Mucosa of gallbladder (tissue), 1 donor: ENCODE measurements around the gene EPB41L1. TPM values are rescaled to one million over a fixed set of nuclear protein-coding genes. Genes with fewer than 3 reads are reported as not detected.

ENCODE experiments used
- DNase-seq: peaks from one replicate; pipeline ENCODE4 v3.0.0-alpha.2; 2020; ENCODE audit warnings: low spot score
- total RNA-seq: library from RNA; stranded (reverse); gene quantifications from one replicate; pipeline ENCODE4 v1.2.1, GENCODE V29; 2021
- donor health status: DM: no; HTN: no; CAD: no.

The EPB41L1 gene
- 136 TPM for total RNA-seq

DNA sequence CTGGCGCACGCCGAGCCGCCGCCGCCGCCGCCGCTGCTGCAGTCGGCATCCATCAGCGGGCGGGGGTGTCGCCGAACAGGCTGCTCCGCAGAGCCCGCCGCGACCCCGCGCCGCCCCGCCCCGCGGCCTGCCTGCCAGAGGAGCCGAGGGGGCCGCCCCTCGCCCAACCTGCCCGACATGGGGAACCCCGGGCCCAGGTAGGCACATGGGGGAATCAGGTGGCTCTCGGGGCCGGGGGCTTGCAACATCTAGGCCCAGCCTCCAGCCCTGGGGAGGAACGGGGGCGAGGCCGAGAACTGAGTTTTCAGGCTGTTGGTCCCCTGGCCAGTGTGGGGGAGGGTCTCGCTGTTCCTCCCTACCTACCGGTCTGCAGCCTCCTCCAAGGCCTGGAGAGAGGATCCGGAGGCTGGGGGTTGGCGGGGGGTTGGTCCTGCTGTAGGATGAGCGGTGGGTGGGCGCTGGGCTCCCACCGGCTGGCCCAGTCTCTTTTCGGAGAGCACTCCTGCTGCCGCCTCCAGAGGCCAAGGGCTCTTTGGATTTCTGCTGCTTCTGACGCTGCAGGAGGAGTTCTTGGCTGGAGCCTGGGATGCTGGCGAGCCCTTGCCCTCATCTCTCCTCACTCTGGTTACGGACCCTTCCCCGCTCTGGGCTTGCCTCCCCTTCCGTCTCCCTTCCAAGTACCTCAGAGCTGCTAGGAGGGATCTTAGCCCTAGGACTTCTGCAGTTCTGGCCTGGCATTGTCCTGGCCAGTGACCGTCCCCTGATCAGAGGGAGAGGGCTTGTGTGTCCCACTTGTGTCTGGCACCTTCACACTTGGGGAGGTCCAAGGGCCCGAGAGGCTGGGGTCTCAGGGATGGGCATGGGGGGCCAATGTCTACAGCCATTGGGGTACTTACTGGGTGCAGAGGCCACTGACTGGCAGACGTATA lies at the start of gene EPB41L1:
TSS of gene EPB41L1 (plus strand) at position 41 of the 929 bp plus-strand sequence. CDS start 19,038 bp downstream, outside the sequence.
- DNase-seq: no peak

DNA sequence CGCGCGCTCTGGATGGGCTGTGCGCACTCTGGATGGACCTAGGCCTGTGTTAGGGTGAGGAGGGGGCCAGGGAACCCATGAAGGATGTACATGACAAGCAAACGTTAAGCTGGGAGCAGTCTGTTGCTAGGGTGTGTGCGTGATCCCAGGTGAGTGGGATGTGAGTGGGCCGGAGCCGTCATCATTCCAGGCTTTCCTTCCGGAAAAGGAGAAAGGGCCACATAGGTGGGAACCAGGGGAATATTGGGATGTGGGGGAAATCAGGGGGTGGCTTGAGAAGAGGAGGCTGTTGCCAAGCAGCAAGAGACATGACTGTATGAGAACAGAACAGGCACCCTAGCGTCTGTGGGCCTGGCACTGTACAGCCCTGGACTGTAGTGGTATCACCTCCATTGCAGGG lies 49.7 kb upstream of the EPB41L1 start:
- DNase-seq: no peak

DNA sequence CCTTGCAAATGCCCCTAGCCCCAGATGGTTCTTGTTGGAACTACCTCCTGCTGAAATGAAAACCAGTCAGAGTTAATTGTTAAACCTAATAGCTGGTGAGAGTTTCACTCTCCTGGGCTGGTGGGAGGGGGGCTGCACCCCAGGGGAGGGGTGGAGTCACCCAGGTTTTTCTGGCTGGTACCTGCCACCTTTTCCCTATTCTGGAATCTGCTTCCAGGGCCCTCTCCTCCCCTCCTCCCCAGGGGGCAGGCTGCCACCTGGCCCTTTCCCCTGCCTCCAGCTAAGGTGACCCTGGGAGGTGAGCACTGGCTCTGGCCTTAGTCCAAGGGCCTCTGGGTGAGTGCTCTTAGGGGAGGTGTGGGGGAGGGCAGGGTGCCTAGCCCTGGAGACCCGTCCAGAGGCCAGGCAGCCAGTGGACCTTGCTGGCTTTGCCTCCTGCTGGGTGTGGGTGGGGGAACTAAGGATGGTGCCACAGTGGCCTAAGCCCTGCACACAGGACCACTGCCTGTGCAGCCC lies 48.8 kb upstream of the EPB41L1 start:
- peak; percentile 55 for DNase-seq

DNA sequence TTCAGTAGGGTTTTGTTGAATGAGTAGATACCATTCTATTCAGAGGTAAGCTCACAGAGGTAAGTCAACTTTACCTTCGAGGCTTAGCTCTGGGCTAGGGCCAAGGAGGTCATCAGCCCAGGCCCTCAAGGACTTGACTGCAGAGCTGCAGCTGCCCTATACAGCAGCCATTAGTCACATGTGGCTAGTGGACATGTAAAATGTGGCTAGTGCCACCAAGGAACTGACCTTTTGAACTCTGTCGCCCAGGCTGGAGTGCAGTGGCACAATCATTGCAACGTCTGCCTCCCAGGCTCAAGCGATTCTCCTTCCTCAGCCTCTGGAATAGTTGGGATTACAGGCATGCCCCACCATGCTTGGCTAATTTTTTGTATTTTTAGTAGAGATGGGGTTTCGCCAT lies 47.9 kb upstream of the EPB41L1 start:
- no peak for DNase-seq

DNA sequence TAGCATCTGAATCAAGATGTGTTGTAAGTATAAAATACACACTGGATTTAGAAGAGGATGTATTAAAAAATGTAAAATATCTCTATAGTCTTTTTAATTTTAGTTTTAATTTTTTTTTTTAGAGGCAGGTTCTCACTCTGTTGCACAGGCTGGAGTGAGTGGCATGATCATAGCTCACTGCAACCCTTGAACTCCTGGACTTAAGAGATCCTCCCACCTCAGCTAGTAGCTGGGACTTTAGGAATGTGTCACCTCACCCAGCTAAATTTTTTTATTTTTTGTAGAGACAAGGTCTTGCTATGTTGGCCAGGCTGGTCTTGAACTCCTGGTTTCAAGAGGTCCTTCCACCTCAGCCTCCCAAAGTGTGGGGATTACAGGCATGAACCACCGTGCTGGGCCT lies 46.7 kb upstream of the EPB41L1 start:
- no peak for DNase-seq

DNA sequence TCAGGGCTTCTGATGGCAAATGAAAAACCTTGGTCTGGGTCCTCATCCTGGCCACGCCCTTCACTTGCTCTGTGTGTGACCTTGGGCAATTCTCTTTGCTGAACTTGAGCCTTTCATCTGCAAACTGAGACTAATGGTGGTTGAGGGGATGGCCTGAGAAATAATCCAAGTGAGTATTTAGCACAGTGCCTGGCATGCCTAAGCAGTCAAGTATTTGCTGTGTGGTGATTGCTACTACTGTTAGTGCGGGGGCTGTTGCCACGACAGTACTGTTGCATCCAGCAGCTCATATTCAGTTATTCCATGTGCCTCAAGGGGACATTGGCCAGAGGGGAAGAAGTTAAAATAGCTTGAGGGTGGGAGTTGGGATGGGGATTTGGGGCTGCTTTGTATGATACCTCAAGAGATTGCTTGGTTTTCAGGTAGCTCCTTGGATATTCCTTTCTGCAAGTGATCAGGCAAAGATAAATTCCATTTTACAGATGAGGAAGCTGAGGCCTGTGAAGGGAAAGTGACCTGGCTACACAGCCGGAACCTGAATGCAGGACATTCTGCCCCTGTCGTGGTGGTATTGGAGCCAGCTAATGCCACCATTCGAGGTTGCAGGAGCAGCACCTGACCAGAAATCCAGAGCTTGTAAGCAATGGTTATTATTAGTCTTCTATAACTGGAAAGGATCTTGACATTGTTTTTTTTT lies 45.1 kb upstream of the EPB41L1 start:
- no peak for DNase-seq

DNA sequence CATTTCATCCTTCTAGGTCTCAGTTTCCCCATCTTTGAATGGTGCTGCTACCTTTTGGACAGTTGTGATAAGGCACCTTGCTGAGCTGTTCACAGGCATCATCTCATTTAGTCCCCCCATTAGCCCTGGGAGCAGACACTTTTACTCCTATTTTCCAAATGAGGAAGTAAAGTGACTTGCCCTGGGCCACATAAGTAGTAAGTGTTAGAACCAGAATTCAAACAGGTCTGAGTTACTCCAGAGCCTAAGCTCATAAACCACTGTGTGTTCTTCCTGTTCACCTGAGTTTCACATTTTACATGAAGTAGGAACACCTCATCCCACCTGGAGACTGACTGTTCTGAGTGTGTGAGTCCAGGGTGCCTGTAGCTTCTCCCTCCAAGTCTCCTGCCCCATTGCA lies 43.5 kb upstream of the EPB41L1 start:
- DNase-seq: no peak

DNA sequence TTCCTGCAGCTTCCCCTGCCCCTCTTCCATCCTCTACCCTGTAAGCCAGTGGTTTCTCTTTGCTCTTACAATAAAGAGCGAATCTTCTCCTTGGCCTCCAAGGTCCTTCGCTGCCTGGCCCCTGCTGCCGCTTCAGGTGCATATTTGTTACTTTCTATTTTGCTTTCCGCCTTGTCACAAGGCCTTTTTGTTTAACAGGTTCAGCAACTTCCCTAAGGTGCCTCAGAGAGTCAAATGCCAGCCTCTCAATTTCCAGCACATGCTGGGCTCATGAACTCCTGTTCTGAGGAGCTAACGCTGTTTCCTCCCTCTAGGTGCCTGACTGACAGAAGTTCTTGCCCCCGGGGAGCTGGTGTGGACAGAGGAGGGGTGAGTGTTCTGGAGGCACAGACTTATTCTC lies 42.4 kb upstream of the EPB41L1 start:
- DNase-seq: peak; percentile 56

DNA sequence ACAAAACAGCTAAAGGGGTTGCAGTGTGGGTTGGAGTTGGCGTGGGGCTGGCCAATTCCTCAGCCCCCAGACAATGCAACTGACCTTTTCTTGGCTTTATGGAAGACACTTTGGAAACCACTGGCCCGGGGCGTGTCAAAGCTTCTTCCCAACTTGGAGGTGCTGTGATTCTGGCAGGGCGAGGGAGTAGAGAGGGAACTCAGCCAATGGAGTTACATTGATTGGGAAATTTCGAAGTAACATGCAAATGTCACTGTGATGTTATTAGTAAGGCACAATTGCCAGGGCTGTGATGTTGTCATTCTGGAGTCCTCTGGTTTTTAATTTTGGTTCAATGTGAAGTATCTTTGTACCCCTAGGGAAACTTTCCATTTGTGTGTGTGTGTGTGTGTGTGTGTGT lies 41.5 kb upstream of the EPB41L1 start:
- no peak for DNase-seq

DNA sequence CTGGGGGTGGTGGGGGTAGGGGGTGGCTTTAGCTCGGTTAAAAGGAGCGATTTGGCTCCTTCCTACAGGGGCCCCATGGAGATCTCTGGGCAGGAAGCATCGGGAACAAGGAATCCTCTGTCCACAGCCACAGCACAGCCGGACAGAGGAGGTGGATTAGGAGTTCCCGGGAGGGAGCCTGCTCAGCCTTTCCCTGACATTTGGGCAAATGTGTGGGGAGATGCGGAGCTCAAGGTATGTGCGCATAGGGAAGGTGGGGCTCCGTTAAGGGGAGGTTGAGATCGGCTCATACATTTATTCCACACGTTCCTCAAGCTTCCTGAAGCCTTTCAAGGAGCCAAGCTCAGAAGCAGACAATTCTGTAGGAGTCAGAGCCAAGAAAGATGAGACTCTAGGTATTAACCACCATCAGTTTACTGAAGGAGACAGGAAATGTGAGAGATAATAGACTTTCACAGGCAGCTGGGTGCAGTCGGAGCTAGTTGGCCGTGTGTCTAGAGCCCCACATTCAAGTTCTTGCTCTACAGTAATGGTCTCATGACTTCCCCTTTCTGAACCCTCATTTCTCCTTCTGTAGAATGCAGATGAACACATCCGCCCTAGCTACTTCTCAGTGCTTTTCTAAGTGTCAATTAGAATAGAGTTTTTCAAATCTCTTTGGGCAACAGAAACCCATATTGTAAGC lies 40.8 kb upstream of the EPB41L1 start:
- DNase-seq: no peak

DNA sequence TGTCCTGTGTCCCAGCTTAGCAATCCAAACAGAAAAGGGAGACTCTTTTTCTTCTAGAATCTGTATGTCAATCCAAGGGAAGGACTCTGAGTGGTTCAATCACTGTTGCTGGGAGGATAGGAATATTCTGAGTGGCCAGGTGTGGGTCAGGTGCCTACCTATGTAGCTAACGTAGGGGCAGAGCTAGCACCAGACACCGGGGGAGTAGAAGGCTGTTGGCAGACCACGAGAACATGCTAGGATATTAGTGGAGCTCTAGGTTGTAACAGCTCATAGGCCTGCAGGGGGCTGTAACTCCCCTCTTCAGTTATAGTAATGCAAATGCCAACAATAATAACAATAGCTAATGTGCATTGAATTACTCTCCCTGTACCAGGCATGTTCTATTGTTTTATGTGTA lies 39.8 kb upstream of the EPB41L1 start:
- no peak for DNase-seq

DNA sequence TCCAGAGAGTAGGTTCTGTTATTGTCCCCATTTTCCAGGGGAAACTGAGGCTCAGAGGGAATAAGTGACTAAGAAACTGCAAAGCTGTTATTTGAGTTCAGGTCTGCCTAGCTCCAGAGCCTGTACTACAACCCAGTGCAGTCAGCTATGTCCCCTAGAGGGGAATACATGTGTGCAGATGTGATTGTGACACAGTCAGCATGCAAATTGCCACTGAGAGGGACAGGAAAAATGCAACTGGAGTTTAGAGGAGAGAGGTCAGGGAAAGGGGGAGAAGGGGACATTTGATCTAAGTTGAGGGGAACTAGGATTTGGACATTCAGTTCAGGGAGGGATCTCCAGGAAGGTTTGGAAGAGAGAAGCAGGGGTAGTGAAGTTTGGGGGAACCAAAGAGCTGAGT lies 38.6 kb upstream of the EPB41L1 start:
- DNase-seq: no peak

DNA sequence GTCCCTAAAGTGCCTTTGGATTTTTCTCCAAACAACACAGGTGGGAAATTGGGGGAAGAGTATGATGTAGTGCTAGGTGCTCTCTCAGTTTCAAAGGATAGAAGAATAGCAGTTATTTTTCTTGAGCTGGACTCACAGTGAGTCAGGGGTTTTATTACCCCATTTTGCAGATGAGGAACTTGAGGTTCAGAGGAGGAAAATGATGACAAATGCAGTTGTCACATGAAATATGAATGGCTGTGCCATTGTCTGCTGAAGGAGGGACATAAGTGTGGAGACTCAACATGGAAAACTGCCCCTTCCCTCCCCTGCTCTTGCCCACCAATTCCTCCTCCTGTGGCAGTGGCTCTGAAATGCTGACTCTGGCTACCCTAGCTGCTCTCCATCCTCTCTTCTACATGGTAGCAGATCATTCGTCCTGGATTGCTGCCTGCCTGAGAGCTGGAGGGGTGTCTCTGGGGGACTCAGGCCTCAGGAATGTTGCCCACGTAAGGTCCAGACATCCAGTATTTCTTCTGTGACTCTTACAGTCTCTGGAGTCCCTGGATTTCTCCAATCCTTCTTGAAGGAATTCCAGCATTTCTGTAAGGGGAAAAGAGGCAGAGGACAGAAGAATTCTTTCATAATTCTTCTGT lies 37.6 kb upstream of the EPB41L1 start:
- no peak for DNase-seq

DNA sequence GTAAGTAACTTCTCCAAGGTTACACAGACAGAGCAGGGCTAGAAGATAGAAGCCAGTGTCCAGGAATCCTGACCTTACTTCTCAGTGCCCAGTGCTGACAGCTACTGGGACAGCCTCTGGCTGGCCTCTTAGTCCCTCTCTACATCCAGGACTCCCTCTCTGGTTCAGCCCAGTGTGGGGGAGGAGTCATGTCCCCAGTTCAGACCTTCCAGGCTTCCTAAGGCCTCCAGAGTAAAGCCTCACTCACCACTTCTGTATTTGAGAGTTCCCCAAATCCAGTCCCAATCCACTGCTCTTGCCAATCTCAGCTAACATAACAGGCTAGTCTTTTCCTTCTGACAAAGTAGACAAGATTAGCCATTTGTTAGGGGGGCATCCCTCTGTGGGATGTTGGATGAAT lies 36.9 kb upstream of the EPB41L1 start:
- DNase-seq: no peak

DNA sequence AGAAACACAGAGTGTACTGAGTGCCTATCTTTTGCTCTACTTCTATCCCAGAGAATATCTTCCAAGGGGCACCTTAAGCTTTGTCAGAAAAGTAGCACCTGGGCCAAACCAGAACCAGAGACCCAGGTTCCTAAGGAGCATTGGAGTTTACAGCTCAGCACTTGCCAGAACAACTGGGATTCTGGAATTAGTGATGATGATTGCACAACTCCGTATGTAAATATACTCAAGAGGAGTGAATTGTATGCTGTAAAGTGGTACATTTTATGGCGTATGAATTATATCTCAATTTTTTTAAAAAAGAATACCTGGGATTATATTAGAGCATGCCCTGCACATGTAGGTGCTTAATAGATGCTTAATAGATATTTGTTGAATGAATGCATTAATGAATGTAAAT lies 36.2 kb upstream of the EPB41L1 start:
- DNase-seq: no peak

DNA sequence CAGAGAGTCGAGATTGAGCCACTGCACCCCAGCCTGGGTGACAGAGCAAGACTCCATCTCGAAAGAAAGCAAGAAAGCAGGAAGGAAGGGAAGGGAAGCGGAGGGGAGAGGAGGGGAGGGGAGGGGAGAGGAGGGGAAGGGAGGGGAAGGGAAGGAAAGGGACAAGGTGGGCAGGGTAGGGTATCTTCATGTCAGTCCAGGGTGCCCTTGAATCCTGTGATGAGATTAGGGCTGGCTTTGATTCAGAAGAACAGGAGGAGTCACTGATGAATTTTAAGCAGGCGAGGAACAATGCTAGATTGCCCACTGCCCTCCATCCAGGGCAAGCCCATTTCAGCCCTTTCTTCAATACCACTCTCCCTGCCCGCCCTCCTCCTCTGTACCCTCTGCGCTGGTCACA lies 35.0 kb upstream of the EPB41L1 start:
- no peak for DNase-seq

DNA sequence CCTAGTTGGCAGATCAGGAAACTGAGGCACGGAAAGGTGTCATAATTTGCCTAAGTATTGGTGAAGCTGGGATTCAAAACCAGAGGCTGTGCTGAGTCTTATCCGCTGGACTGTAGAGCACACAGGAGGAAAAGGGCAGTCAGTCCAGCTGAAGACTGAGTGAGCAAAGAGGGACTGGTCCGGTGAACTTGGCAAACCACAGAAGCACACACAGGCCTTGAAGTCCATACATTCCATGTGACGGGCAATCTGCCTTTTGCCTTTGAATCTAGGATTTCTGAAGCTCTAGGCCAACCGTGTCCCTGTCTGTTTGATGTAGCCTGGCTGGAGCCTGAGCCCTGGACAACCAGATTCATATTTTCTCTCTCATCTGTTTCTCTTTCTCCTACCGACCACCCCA lies 34.3 kb upstream of the EPB41L1 start:
- no peak for DNase-seq

DNA sequence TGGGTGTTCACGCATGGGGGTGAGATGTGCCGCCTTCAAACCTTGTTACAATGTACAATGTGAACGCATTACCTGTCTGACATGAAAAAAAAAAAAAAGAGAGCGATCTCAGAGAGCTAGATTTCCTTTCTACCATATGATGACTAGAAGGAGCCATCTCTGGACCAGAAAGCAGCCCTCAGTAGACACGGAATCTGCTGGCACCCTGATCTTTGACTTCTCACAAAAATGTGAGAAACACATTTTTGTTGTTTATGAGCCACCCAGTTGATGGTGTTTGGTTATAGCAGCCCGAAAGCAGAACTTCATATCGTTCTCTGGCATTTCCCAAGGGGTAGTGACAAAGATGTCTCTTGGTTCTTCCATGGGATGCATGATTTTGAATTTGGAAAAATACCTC lies 33.5 kb upstream of the EPB41L1 start:
- DNase-seq: no peak

DNA sequence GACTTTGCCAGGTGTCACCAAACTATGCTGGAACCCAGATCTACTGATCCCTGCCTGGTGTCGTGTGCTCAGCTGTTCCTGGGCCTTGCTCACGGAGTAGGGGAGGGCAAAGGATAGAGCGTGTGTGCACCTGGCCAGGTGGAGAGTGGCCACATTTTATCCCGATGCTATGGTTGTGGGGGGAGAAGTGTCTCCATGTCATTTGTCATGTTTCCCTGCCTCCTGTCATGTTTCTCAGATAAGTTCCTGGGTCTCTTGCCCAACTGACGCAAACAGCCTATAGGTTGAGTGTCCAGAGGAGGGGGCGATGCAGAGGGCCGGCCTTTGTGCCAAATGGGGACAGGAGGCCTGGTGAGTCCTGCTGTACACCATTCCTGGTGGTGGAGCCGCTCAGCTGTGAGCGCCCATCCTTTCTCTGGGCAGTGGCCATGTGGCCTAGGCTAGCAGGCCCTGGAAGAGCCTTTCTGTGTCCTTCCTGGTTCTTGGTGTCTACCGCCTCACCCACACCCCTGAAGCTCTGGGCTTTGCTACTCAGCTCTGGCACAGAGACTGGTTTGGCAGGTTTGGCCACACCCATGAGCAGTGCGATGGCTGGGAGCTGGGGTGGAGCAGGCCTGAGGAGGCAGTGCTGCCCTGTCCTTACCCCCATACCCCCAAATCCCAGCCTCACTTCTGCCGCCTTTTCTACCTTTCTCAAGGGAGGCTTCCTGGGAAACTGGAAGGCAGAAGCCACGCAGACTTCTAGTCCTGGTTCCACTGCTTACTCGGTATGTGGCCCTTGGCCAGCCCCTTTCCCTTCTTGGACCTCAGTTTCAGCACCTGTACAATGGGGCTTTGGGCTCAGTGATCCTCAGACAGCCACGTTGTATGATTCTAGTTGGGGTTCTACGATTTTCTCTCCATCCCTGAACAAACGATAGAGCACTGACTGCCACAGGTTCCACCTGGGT lies 32.3 kb upstream of the EPB41L1 start:
- DNase-seq: peak; percentile 87

DNA sequence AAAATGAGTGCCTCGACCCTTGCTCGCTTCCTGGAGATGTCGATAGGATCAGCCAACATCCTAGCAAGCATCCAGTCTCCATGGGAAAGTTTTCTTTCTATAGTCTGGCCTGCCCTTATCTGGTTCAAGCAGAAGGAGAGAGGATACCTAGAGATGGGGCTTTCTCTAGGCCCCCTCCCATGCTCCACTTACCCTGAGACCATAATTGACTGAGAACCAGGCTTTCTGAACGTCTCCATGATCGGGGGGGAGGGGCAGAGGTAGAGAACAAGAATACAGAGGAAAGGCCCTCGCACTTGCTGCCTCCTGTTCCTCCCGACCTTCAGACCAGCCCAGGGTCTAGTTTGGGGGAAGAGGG lies 31.6 kb upstream of the EPB41L1 start:
- no peak for DNase-seq

DNA sequence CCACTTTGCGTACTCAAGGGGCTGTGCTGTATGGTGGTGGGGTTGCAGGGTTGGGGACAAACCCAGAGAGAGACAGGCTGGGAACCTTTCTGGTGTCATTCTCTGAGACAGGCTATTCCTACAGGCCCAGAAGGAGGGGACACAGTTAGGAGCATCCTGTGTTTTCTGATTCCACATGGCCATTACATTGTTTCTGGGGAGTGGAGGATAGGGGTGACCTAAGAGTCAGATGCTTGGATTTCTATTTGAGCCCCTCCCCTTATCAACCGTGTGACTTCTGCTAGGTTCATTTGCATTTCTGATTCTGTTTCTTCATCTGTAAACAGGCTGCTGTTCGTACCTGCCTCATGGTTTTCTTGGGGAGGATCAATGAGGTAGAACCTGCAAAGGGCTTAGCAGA lies 29.4 kb upstream of the EPB41L1 start:
- no peak for DNase-seq
